GM19324 (cell line): ENCODE results near the gene AOC1.
A peak's percentile ranks its signal among the peaks of the same experiment; 100 is the strongest.
"Not testable (repeated sequence)": the region's sequence is repeated elsewhere in the genome, so short reads cannot be mapped to it uniquely, and the experiment has no call there.

Source experiments
- ATAC-seq: cut with Tn5 transposase; IDR thresholded peaks from one replicate; pipeline ENCODE4 v1.9.1; 2021; ENCODE audit warnings: mild to moderate bottlenecking, moderate library complexity; ENCODE audit not compliant: unreplicated experiment, low FRiP score

AOC1 gene

DNA sequence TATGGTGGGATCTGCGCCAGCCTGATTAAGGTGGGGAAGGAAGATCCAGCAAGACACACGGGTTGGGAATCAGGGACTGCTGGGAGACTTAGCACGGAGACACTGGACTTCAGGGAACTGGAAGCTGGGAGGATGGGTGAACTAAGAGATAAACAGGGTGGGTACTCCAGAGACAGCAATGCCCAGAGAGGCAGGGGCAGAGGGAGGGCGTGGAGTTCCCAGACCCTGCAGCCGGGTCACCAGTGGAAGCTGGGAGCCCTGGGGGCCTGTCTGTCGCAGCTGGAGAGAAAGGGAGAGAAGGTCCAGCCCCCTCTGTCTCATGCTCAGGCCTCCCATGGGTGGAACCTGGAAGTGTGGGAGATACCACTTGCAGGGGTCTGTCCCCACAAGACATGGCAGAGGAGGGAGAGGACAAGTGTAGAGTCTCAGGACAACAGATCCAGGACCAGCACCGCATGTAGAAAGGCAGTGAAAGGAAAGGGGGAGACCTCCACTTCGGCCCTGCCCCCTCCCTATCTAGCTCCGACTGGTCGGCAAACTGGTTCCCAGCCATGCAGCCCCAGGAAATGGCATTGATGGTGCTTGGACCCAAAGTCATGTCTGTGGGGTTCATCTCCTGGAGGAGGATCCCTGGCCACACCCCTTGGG lies 44.4 kb downstream of the AOC1 start:
- no peak for ATAC-seq

DNA sequence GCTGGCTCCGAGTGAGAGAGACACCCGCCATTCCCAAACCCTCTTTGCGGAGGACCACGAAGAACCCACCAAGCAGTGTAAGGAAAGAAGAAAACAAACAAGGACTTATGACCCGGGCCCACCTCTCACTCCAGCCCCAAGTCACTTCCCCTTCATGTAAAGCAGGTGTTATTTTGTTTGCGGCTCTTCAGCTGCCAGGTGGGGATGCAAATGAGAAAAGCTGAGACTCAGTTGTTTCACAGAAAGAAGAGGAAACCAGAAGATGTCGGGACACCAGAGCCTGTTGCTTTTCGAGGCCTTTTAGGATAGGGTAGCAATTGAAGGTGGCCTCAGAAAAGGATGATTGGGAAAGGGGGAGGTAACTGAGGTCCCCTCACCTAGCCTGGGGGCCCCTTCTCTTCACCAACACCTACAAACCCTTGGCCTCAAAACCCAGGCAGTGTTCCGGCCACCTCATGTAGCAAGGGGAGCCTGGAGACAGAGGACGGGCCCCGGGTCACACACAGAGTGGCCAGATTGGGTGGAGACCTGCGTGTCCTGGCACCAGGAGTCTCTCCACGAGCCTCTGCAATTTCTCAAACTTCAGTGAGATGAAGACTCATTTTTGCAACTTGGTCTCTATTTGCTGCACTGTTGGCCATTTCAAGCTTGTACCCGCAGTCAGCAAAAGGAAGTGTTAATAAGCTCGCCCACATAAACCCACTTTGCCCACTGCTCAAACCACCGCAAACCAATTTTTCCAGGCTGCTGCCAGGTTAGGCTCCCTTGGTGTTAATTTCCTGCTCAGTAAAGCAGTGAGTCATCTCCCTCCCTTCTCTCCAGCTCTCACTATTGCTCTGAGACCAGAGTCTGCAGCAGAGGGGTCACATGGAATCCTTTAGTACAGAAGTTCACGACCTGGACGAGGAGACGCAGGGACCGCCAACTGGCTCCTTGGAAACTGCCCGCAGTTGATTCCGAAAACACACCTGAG lies 45.5 kb downstream of the AOC1 start:
- ATAC-seq = peak; percentile 76

DNA sequence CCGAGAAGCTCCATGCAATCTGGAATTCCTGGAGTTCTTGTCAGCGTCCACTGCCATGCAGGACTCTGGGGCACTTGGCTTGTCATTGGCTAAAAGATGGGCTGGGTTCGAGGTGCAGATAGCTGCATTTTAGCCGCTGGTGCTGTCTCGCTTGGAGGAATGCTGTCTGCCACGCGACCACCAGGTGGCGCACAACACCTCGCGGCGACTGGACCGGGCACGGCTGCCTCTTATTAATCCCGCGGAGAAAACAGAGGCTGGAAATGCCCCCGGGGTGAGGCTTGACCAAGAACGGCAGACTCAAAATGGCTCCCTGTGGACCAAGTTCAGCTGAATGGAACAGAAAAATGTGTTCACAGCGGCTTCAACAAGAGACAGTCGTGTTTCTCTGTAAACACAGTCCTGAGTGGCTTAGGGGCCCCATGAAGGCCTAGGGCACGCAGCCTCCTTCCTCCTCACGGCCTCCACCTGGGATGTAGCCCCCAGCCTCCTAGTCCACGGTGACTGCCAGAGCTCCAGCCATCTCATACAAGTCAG lies 46.2 kb downstream of the AOC1 start:
- ATAC-seq = peak; percentile 45

DNA sequence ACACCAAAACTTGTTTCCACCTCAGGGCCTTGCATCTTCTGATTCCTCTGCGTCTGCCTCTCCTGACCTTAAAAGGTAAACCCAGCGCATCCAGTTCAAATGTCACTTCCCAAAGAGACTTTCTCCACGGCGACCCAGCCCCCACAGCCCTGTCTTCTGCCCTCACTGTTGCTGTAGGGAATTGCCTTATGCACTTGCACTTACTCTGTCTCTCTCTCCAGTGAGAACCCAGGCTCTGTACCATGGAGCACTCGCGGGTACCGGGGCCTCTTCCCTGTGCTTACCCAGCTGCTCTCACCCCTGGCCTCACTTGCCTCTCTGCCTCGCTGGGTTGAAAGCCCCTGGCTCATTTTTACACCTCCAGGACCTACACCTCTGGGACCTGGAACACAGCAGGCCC lies 48.4 kb downstream of the AOC1 start:
- ATAC-seq = no peak

DNA sequence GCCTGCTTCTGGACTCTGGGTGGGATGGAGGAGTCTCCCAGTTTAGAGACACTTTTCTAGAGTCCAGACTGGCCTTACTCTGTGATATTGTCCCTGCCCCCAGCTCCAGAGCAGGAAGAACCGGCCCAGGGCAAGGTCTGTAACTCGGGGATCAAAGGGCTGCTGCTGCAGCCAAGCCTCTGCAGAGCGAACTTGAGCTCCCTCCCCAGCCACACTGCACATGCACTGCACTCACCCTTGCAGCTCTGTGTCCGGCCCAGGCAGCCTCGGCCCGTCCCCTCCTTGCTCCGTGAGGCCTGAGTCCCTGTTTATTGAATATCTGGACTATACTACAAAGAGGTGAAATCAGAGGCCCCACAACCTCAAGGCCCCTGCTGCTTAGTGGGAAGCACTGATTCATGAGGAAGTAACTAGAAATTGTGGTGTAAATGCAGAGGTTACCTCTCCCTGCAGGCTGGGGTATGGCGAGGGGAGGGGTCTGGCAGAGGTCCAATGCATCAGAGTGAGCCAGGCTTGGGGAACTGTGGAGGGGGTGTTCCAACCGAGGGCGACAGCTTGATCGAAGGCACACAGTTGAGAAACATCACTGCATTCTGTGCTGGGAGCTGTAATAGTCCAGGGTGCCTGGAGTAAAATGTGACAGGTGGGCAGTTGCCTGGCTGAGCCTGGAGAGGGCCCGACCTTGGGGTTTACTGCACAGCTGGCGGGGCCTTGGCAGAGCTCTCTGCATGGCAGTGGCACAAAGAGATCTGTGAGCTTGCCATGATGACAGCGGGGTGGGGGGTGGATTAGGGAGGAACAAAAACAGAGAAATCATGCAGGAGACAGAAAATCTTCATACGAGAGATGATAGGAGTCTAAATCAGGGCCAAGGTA lies 49.1 kb downstream of the AOC1 start:
- no peak for ATAC-seq

DNA sequence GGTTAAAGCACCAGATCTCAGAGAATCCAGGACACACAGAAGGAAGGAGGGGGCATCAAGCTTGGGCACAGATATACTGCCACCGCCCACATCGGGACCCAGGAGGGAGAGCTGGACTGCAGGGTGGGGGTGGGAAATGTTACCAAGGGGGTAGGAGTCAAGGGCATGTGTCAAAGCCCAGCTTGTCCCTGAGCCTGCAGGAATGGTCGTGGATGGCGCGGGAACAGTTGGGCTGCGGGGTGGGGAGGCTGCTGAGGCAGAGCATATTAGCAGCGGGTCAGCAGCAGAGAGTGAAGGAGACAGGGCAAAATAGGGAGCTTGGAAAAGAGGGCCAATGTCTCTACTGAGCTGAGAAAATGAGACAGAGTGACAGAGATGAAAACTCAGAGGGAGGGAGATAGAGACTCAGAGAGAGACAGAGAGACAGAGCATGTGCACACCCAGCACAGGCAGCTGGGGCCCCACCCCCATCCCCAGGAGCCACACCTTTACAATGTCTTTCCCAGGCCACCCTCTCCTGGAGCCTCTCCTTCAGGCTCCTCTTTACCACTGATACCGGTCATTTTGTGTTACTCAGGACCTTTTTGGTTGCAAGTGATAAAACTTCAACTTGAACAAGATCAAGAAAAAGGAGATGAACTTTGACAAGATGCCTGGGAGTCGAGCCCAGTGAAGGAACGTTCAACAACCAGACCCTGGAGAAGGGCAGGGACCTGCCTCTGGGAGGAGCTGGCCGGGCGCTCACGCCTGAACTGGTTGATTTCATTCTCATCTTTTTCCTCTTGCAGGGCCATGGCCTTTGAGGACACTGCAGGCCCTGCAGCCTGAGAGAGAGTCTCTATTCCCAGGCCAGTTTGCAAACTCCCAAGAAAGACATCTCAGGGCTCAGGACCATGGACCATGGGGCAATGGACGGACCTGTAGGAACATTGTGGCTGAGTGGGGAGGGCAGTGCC lies 50.0 kb downstream of the AOC1 start:
- no peak for ATAC-seq

GRCh38 chr7:150903606-150904005 lies 51.3 kb downstream of the AOC1 start:
- no peak for ATAC-seq

GRCh38 chr7:150904011-150904909 lies 51.9 kb downstream of the AOC1 start:
- ATAC-seq = no peak

- ATAC-seq = no peak
These were observed 55.9 kb downstream of the AOC1 start for GRCh38 chr7:150908173-150908572.

DNA sequence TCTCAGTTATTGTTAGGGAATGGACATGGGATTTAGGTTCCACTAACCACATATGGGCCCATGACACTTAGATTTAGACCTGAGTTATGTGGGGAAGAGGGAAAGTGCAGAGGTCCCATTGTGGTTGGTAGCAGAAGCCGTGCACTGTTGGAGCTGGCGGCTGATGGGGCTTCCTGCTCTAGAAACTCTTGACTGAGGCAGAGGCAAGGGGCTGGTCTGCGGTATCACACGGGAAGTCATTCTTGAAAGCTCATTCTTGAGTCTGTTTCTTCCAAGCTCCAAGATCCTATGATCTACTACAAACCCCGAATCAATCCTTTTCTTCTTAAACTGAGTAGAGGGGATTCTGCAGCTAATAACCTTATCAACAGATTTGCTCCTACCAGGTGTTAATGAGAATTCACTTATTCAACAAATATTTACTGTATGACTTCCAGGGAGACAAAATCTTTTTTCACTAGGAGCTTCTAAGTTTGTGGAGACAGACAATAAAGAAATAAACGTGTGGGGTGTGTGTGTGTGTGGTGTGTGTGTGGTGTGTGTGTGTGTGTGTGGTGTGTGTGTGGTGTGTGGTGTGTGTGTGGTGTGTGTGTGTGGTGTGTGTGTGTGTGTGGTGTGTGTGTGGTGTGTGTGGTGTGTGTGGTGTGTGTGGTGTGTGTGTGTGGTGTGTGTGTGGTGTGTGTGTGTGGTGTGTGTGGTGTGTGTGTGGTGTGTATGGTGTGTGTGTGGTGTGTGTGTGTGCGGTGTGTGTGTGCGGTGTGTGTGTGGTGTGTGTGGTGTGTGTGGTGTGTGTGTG lies 57.1 kb downstream of the AOC1 start:
- no peak for ATAC-seq

GRCh38 chr7:150910305-150910995 lies 58.1 kb downstream of the AOC1 start:
- ATAC-seq = not testable (repeated sequence)

GRCh38 chr7:150910996-150911422 lies 58.7 kb downstream of the AOC1 start:
- no peak for ATAC-seq
